BE2C (cell line): ENCODE results near the gene ATCAY.
"Not testable (repeated sequence)": the region's sequence is repeated elsewhere in the genome, so short reads cannot be mapped to it uniquely, and the experiment has no call there.

Source experiments
- DNase-seq: peaks from one replicate; pipeline ENCODE4 v3.0.0-alpha.2; 2020
- H3K27me3 ChIP-seq: fragments of 250-450 bp; sonication (Bioruptor Pico); 2 replicates; pipeline ENCODE4 v1.5.1; 2020; ENCODE audit warnings: mild to moderate bottlenecking
- H3K36me3 ChIP-seq: fragments of 250-450 bp; sonication (Bioruptor Pico); 2 replicates; pipeline ENCODE4 v1.5.1; 2020; ENCODE audit warnings: mild to moderate bottlenecking
- H3K4me1 ChIP-seq: fragments of 250-450 bp; sonication (Bioruptor Pico); 2 replicates; pipeline ENCODE4 v1.5.1; 2020
- H3K4me3 ChIP-seq: 2 replicates; pipeline ENCODE4 v1.5.1; 2011; ENCODE audit warnings: low read depth, low read length
- H3K9me3 ChIP-seq: fragments of 250-450 bp; sonication (Bioruptor Pico); 2 replicates; pipeline ENCODE4 v1.5.1; 2020
- CTCF ChIP-seq: IDR thresholded peaks from 2 replicates; pipeline ENCODE4 v1.5.1; 2012; ENCODE audit warnings: mild to moderate bottlenecking, low read depth, low read length

The ATCAY gene

GRCh38 chr19:3963458-3964255 lies 83.2 kb downstream of the ATCAY start:
- no peak for TF ChIP-seq CTCF
- Histone ChIP-seq H3K9me3 (no peaks in the 10 kb centered on the region), H3K27me3 (no peaks in the 10 kb centered on the region), H3K4me3 (no peak overlapping the region), H3K36me3 (peaks cover 72% of the 10 kb centered on the region), H3K4me1 (no peaks in the 10 kb centered on the region)
- DNase-seq: no peak

- DNase-seq: no peak
- H3K36me3 ChIP-seq: peaks cover 70% of the 10 kb centered on the region
- H3K27me3 ChIP-seq: no peaks in the 10 kb centered on the region
- TF ChIP-seq CTCF: no peak
- no peaks in the 10 kb centered on the region for H3K4me1 ChIP-seq
- no peak overlapping the region for H3K4me3 ChIP-seq
- H3K9me3 ChIP-seq: no peaks in the 10 kb centered on the region
Measured at GRCh38 chr19:3964256-3965194, 84.0 kb downstream of the ATCAY start.

- DNase-seq: no peak
- H3K36me3 ChIP-seq: peaks cover 56% of the 10 kb centered on the region
- H3K4me3 ChIP-seq: no peak overlapping the region
Measured at GRCh38 chr19:3966051-3967017, 85.8 kb downstream of the ATCAY start.

GRCh38 chr19:3967983-3968382 lies 87.5 kb downstream of the ATCAY start:
- H3K36me3 ChIP-seq: peaks cover 55% of the 10 kb centered on the region
- not testable (repeated sequence) for H3K9me3 ChIP-seq, H3K4me3 ChIP-seq

More at GRCh38 chr19:3966051-3967017, 85.8 kb downstream of the ATCAY start:
- Histone ChIP-seq H3K9me3 (no peaks in the 10 kb centered on the region), H3K4me1 (no peaks in the 10 kb centered on the region), H3K27me3 (no peaks in the 10 kb centered on the region)
- TF ChIP-seq CTCF: no peak

GRCh38 chr19:3968556-3969434 lies 88.3 kb downstream of the ATCAY start:
- Histone ChIP-seq H3K4me1 (no peaks in the 10 kb centered on the region), H3K36me3 (peaks cover 47% of the 10 kb centered on the region), H3K4me3 (no peak overlapping the region), H3K9me3 (no peaks in the 10 kb centered on the region), H3K27me3 (no peaks in the 10 kb centered on the region)
- no peak for TF ChIP-seq CTCF
- peak; percentile 90 for DNase-seq

More at GRCh38 chr19:3967983-3968382, 87.5 kb downstream of the ATCAY start:
- DNase-seq, H3K27me3 ChIP-seq, H3K4me1 ChIP-seq: not testable (repeated sequence)
